GM21529 (cell line): ENCODE measurements around the gene PDE2A.

ENCODE experiments used
- ATAC-seq: cut with Tn5 transposase; IDR thresholded peaks from one replicate; pipeline ENCODE4 v1.9.1; 2021; ENCODE audit not compliant: unreplicated experiment

Gene PDE2A

GRCh38 chr11:72684236-72684912 lies 10.2 kb upstream of the PDE2A start:
- ATAC-seq = peak; percentile 47

DNA sequence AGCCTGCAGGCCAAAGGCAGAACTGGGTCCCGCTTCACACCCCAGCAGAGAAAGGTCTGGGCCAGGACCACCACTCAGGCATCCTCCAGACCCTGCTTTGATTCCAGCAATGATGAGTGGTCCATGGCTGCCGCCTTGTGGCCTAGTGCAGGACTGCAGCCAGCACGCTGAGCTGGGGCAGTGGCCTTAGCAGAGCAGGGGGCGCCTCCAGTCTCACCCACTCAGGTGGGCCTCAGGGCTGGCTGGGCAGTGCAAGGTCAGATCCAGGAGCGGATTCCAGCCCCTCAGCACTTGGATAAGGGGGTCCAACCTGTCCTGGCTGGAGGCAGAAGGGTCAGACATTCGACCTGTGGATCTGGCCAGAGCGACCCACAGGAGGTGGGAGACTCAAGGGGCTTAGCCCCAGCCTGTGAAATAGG lies 9.6 kb upstream of the PDE2A start:
- ATAC-seq = no peak

- no peak for ATAC-seq
Measured at GRCh38 chr11:72682858-72683243, 8.6 kb upstream of the PDE2A start.

GRCh38 chr11:72682238-72682857 lies 8.1 kb upstream of the PDE2A start:
- no peak for ATAC-seq

DNA sequence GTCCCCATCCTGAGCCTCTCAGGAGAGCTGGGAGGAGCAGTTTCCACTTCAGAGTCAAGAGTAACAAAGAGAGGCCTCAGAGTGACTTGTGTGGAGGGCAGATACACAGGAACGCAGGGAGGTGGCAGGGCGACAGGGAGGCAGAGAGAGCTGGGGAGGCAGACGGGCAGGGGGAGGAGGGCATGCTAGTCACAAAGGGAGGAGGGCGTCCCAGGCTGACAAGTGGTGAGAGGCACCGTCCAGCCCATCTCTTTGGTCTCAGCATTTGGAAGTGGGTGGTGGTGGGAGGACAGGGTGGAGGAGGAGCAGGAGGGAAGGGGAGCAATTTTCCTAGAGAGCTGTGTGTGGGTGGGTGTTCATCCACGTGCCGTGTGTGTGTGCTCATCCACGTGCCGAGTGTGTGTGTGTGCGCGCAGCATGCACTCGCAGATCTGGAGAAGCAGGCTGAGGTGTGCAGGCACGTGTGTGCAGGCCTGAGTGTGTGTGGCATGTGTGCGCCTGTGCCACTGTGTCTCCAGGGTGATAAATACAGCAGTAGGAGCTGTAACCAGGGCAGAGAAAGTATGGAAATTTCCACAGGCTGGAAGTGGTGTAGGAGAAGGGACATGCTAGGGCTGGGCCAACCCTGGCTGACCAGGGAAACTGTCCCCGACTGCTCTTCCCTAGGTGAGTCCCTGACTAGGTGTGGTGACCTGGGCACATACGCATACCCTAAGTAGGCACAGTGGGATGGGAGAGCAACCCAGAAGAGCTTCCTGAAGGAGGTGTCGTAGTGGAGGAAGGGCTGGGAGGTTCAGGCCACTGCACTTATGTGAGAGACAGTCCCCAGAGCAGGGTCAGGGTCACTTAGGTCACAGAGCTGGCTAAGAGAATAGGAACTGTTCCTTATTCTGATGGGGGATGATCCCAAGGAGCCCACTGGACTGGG lies 7.3 kb upstream of the PDE2A start:
- ATAC-seq = no peak

GRCh38 chr11:72680624-72681158 lies 6.5 kb upstream of the PDE2A start:
- no peak for ATAC-seq

- ATAC-seq = no peak
Measured at GRCh38 chr11:72679869-72680268, 5.6 kb upstream of the PDE2A start.

- no peak for ATAC-seq
Measured at GRCh38 chr11:72678524-72678923, 4.3 kb upstream of the PDE2A start.

GRCh38 chr11:72676861-72677341 lies 2.7 kb upstream of the PDE2A start:
- no peak for ATAC-seq

DNA sequence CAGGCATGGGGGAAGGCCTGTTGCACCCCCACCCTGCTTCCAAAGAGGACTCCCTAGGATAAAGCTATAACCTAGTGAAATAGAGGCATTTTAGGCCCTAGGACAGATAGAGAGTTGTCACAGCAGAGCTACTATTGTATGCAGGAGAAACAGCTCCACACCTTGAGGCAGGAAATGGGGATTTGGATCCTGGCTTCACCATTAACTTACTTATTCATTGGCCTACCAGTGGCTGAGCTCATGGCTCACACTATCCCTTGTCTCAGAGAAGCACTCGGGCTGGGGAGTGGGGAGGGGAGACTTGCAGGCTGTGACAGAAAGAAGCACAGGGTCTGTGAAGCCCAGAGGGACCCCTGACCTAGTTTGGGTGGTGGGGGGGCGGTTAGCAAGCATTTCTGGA lies 999 bp upstream of the PDE2A start:
- no peak for ATAC-seq

GRCh38 chr11:72673284-72673942 lies 809 bp downstream of the PDE2A start:
- ATAC-seq = no peak

DNA sequence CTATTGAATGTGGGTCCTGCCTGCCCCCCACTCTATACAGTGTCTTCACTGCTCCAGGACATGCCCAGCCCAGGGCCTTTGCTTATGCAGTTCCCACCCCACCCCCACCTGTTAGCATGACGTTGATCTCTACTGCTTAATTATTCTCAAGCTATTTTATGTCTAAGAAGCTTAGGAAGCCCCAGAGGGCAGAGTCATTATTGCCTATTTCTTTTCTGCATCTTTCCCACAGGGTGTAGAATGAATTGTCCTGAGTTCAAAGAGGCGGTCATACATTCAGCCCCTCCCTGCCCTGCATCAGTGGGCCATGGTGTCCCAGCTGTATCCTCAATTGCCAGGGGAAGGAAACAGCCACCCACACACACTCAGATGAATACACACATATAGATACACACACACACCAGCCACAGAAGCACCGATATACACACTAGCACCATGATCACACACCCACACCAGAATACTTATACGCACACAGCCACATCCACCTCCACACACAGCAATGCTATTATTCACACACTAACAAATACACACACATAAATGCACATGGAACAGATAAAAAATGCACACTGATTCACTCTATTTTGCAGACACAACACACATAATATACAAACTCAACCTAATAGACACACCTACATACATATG lies 1.5 kb downstream of the PDE2A start:
- ATAC-seq = no peak

DNA sequence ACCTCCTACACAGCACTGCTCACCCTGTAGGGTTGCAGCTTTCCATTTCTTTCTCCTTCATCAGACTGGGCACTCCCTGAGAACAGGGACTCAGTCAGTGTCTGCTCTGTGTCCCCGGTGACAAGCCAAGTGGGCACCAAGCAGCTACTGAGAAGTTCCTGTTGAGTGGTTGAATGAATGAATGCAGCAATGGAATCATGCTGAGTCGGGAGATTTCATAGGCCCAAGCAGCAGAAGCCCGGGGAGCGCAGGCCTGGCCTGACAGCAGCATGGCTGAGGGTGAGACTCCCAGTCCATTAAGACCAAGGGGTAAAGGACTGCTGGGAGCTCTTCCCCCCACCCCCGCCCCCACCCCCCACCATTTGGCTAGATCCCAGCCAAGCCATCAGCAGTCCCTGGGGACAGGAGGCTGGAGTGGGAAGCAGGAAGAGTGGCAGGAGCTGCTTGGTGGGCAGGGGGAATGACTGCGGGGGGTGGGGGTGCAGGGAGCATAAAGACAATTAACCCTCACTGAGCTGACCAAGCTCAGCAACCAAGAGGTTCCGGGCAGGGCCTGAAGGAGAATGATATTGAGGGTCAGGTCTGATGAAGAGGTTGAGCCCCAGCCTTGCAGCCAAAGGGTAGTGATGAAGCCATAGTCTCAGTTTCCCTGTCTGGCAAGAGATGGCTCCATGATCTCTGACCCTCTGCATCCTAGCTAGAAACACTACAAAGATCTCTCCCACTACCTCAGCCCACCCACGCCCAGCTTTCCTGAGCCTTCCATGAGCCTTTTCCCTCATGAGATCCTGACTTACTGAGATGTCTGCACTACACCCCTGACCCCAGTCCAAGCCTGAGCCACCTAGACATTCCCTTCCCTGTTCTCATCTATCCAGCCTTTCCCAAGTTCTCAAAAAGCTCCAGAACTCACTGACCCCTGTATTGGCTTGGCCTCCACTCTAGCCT lies 2.8 kb downstream of the PDE2A start:
- ATAC-seq = no peak

DNA sequence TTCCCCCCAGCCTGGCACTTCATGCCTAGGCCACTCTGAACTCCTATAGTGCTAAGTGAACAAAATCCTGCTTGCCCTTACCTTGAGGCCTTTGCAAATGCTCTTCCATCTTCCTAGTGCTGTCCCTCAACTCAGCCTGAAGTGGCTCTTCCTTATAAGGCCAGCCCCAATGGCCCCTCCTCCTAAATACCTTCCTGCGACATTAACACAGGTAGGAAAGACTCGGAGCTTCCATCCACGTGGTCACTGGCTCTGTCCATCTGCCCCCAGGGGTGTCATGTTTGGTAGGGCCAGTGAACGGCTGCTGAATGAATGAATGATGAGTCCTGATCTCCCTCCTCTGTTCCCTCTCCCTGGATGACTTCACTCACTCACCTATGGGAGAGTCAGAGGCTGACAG lies 4.2 kb downstream of the PDE2A start:
- ATAC-seq = no peak

DNA sequence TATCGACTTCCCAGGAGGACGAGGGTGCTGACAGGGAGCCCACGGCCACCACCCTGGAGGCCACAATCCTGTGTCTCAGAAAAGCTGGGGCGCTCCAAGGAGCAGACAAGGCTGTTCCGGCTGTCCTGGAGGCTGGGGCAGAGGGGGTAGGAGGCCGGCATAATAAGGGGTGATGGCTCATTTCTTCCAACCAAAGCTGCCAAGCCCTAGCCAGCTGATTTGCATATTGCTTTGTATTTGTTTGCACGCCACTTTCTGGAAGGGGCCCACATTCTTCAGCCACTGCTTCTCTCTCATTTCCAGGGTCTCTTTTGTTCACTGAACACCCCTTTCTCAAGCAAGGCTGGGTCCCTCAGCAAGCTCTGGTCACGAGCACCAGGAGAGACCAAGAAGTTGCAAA lies 4.7 kb downstream of the PDE2A start:
- ATAC-seq = no peak

GRCh38 chr11:72668629-72669347 lies 5.4 kb downstream of the PDE2A start:
- peak; percentile 91 for ATAC-seq

- no peak for ATAC-seq
Measured at GRCh38 chr11:72665911-72666472, 8.2 kb downstream of the PDE2A start.

- ATAC-seq = no peak
Measured at GRCh38 chr11:72662036-72662435, 12.2 kb downstream of the PDE2A start.
